Parathyroid adenoma (tissue), 2 donors: ENCODE data around the gene POLR1G.

Experiments
- H2AFZ ChIP-seq: fragments of 300-600 bp; sonication (generic); one replicate; pipeline ENCODE4 v1.7.0; 2017; ENCODE audit warnings: antibody characterized with exemption, mild to moderate bottlenecking
- H3K27ac ChIP-seq: fragments of 300-600 bp; sonication (generic); one replicate; pipeline ENCODE4 v1.7.0; 2017
- H3K27me3 ChIP-seq: fragments of 300-600 bp; sonication (generic); one replicate; pipeline ENCODE4 v1.7.0; 2017; ENCODE audit warnings: low read length; ENCODE audit not compliant: control insufficient read depth, insufficient read depth
- H3K36me3 ChIP-seq: fragments of 300-600 bp; sonication (generic); one replicate; pipeline ENCODE4 v1.7.0; 2017; ENCODE audit warnings: low read length; ENCODE audit not compliant: control insufficient read depth, insufficient read depth
- H3K4me1 ChIP-seq: fragments of 300-600 bp; sonication (generic); one replicate; pipeline ENCODE4 v1.7.0; 2017; ENCODE audit warnings: control low read depth
- H3K4me2 ChIP-seq: fragments of 300-600 bp; sonication (generic); one replicate; pipeline ENCODE4 v1.7.0; 2017; ENCODE audit warnings: low read length
- H3K4me3 ChIP-seq: fragments of 300-600 bp; sonication (generic); one replicate; pipeline ENCODE4 v1.7.0; 2017; ENCODE audit warnings: low read depth, low read length
- H3K79me2 ChIP-seq: fragments of 300-600 bp; sonication (generic); one replicate; pipeline ENCODE4 v1.7.0; 2017; ENCODE audit warnings: control low read depth
- H3K9ac ChIP-seq: fragments of 300-600 bp; sonication (generic); one replicate; pipeline ENCODE4 v1.7.0; 2017; ENCODE audit warnings: mild to moderate bottlenecking
- H3K9me3 ChIP-seq: fragments of 300-600 bp; sonication (generic); one replicate; pipeline ENCODE4 v1.7.0; 2017; ENCODE audit warnings: low read length; ENCODE audit not compliant: control insufficient read depth
- TF ChIP-seq, protein P1 (sequence below): fragments of 300-600 bp; sonication (generic); IDR thresholded peaks from one replicate; pipeline ENCODE4 v1.7.0; 2017; ENCODE audit warnings: antibody characterized with exemption, mild to moderate bottlenecking
- donor health status: primary hyperparathyroidism.

The POLR1G gene

DNA sequence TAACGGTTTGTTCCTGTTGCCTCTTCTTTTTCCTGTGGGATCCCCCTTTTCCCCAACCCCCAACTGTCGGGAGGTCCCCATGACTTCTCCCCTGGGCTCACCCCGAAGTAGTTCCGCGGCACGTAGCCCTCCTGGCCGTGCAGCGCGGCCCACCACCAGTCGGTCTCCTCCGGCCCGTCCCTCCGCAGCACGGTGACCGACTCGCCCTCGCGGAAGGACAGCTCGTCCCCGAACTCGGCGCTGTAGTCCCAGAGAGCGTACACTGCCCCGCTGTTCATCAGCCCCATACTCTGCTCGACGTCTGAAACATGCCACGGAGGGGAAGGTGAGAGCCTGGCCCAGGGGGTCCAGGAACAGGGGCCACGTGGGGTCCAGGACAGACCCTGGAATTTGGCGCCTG, 24.0 kb upstream of the POLR1G start:
- no peaks in the 10 kb centered on the region for H3K4me1 ChIP-seq
- TF ChIP-seq, protein P1, sequence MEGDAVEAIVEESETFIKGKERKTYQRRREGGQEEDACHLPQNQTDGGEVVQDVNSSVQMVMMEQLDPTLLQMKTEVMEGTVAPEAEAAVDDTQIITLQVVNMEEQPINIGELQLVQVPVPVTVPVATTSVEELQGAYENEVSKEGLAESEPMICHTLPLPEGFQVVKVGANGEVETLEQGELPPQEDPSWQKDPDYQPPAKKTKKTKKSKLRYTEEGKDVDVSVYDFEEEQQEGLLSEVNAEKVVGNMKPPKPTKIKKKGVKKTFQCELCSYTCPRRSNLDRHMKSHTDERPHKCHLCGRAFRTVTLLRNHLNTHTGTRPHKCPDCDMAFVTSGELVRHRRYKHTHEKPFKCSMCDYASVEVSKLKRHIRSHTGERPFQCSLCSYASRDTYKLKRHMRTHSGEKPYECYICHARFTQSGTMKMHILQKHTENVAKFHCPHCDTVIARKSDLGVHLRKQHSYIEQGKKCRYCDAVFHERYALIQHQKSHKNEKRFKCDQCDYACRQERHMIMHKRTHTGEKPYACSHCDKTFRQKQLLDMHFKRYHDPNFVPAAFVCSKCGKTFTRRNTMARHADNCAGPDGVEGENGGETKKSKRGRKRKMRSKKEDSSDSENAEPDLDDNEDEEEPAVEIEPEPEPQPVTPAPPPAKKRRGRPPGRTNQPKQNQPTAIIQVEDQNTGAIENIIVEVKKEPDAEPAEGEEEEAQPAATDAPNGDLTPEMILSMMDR, result no peak
- H3K27me3 ChIP-seq, result no peaks in the 10 kb centered on the region
- H3K9ac ChIP-seq, result no peak overlapping the region
- no peaks in the 10 kb centered on the region for H3K36me3 ChIP-seq
- no peaks in the 10 kb centered on the region for H3K79me2 ChIP-seq
- no peak overlapping the region for H3K27ac ChIP-seq
- no peak overlapping the region for H3K4me3 ChIP-seq
- H3K9me3 ChIP-seq, result no peaks in the 10 kb centered on the region
- no peak overlapping the region for H2AFZ ChIP-seq
- no peak overlapping the region for H3K4me2 ChIP-seq

DNA sequence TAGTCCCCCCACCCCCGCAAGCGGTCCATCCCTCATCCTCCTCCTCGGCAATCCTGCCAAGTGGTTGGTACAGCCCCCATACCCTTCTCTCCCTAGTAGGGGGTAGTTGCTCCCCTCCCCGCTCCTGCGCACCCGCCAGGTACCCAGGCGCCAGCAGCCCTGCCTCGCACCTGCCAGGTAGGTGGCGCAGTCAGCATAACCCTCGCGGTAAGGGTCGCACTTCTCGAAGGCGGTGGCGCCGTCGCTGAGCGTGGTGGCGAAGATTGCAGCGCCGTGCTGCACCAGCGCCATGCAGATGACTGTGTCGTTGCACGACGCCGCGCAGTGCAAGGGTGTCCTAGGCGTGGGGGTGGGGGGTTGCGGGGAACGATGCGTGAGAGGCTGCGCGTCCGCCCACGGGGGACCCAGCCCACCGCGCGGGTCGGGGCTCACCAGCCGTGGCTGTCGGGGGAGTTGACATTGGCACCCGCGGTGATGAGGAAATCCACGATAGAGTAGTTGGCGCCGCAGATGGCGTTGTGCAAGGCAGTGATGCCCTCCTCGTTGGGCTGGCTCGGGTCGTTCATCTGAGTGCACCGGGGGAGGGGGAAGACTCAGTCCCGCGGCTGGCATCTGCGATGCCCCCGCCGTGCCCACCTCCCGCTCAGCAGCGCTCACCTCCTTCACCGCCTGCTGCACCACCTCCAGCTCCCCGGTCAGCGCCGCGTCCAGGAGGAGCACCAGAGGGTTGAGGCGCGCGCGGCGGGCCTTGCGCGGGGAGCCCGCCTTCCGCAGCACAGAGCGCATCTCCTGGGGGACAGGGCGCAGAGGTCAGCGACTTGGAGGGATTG, 20.8 kb upstream of the POLR1G start:
- TF ChIP-seq, protein P1, result no peak
- Histone ChIP-seq H3K4me3 (no peak overlapping the region), H3K9me3 (no peaks in the 10 kb centered on the region)

DNA sequence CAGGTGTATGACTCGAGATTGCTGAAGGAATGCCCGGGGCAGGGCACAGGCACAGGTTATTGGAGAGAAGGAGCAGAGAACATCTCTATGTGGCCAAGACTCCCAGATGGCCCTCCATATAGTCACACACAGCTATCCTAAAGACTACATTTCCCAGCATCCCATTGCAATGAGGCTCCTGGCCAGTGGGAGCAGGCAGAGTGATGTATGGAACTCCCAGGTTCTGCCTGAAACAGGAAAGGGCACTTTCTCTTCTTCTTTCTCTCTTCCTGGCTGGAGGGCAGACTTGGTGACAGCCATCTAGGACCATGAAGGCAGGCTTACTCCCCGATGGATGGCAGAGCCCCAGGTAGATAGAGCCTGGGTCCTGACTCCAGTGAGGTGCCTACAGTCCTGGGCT, 15.1 kb upstream of the POLR1G start:
- Histone ChIP-seq H3K9me3 (no peaks in the 10 kb centered on the region), H3K36me3 (no peaks in the 10 kb centered on the region), H2AFZ (no peak overlapping the region), H3K27me3 (no peaks in the 10 kb centered on the region), H3K4me1 (no peaks in the 10 kb centered on the region), H3K9ac (no peak overlapping the region), H3K27ac (no peak overlapping the region), H3K4me3 (no peak overlapping the region), H3K79me2 (no peaks in the 10 kb centered on the region), H3K4me2 (no peak overlapping the region)
- TF ChIP-seq, protein P1, result no peak

More for the DNA sequence above, 20.8 kb upstream of the POLR1G start:
- Histone ChIP-seq H3K27me3 (no peaks in the 10 kb centered on the region), H3K36me3 (no peaks in the 10 kb centered on the region), H3K27ac (no peak overlapping the region), H2AFZ (peak overlapping the region; percentile 17), H3K4me1 (no peaks in the 10 kb centered on the region), H3K79me2 (no peaks in the 10 kb centered on the region), H3K9ac (no peak overlapping the region), H3K4me2 (no peak overlapping the region)

DNA sequence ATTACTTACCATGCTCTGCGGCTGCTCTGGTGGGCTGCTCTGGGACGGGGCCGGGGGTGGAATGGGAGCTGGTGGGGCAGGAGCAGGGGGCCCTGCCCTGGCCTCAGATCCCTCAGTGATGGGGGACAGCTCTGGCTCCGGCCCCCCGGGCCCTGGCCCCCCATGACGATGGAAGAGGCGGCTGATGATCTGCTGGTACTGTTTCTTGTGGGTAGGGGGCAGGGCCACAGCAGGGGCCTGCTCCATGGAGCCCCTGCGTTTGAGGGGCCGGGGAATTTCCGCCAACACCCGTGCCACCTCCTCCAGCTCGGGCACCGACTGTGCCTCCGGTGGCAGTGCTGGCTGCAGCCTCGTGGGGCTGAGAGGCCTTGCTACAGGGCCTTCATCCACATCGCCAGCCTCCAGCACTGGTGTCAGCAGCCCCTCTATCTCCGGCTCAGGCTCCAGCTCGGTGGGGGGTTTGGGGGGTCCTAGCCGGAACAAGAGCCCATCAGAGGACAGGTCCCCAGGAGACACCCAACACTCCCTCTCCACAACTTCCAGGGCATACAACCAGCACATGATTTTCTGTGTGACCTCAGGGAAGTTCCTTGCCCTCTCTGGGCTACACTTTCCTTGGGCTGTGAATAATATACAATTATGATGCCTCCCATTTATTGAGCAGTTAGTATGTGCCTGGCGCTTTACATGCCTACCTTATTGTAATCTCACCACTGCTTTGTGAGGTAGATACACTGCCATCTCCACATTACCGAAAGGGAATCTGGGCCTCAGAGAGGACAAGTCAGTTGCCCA, 14.4 kb upstream of the POLR1G start:
- Histone ChIP-seq H3K36me3 (no peaks in the 10 kb centered on the region), H3K9me3 (no peaks in the 10 kb centered on the region), H3K27ac (no peak overlapping the region), H3K79me2 (no peaks in the 10 kb centered on the region), H3K4me2 (no peak overlapping the region), H3K9ac (no peak overlapping the region), H3K27me3 (no peaks in the 10 kb centered on the region), H3K4me3 (no peak overlapping the region), H3K4me1 (no peaks in the 10 kb centered on the region), H2AFZ (no peak overlapping the region)
- TF ChIP-seq, protein P1, result no peak
